IMR-90 (cell line): ENCODE results near the gene UGGT1. TPM values are rescaled to one million over a fixed set of nuclear protein-coding genes. Genes with fewer than 3 reads are reported as not detected.

Experiments
- ATAC-seq: fragments of 200-7000 bp; cut with Tn5 transposase; 2 replicates; pipeline ENCODE4 v1.9.1; 2020; ENCODE audit warnings: low read depth, mild to moderate bottlenecking, moderate library complexity
- BruUV-seq: library from RNA; stranded (reverse); fragments of 400-500 nt; replicated peaks from 2 replicates; lab custom pipeline; 2021; lab: Mats Ljungman, UMichigan
- CTCF ChIA-PET: fragments of 300-600 bp; formaldehyde crosslinking; extraction: SDS; loops from one replicate; lab custom pipeline; 2021; ENCODE audit warnings: antibody characterized with exemption; lab: Yijun Ruan, JAX
- POLR2A ChIA-PET: fragments of 300-600 bp; sonication (Branson Sonifier 250); formaldehyde crosslinking; loops from one replicate; lab custom pipeline; 2022; ENCODE audit warnings: antibody characterized with exemption; ENCODE audit not compliant: unreplicated experiment; lab: Charles Lee
- DNase-seq: peaks from one replicate; pipeline ENCODE4 v3.0.0; 2013
- H2AFZ ChIP-seq: replicated peaks from 2 replicates; pipeline ENCODE3; 2013; ENCODE audit warnings: low read length, mild to moderate bottlenecking; ENCODE audit not compliant: poor library complexity
- H2AK5ac ChIP-seq: 2 replicates; pipeline ENCODE4 v1.6.1; 2013; ENCODE audit warnings: low read depth, low read length, inconsistent platforms
- H2AK9ac ChIP-seq: replicated peaks from 2 replicates; pipeline ENCODE3; 2013; ENCODE audit warnings: mild to moderate bottlenecking, low read depth, low read length, moderate library complexity; ENCODE audit not compliant: poor library complexity
- H2BK120ac ChIP-seq: 2 replicates; pipeline ENCODE4 v1.6.1; 2013; ENCODE audit warnings: low read depth, low read length, inconsistent platforms
- H2BK15ac ChIP-seq: 3 replicates; pipeline ENCODE4 v1.6.1; 2013; ENCODE audit warnings: low read depth, low read length, inconsistent platforms
- H2BK20ac ChIP-seq: 2 replicates; pipeline ENCODE4 v1.6.1; 2013; ENCODE audit warnings: low read depth, mild to moderate bottlenecking, inconsistent platforms, low read length, moderate library complexity
- H2BK5ac ChIP-seq: 2 replicates; pipeline ENCODE4 v1.6.1; 2013; ENCODE audit warnings: mild to moderate bottlenecking, low read depth, low read length, inconsistent platforms; ENCODE audit not compliant: poor library complexity, severe bottlenecking
- H3K14ac ChIP-seq: replicated peaks from 2 replicates; pipeline ENCODE4 v1.6.1; 2013; ENCODE audit warnings: low read depth, low read length, inconsistent platforms
- H3K18ac ChIP-seq: 2 replicates; pipeline ENCODE4 v1.6.1; 2013; ENCODE audit warnings: low read depth, low read length, control low read depth
- H3K23ac ChIP-seq: 2 replicates; pipeline ENCODE4 v1.6.1; 2013; ENCODE audit warnings: low read depth, low read length, inconsistent platforms
- H3K27ac ChIP-seq: 2 replicates; pipeline ENCODE4 v1.5.1; 2013; ENCODE audit warnings: mild to moderate bottlenecking, control low read depth, low read length; ENCODE audit not compliant: insufficient read depth
- H3K27me3 ChIP-seq: 2 replicates; pipeline ENCODE4 v1.6.1; 2013; ENCODE audit warnings: low read length; ENCODE audit not compliant: control insufficient read depth, insufficient read depth
- H3K36me3 ChIP-seq: 2 replicates; pipeline ENCODE4 v1.6.1; 2013; ENCODE audit warnings: low read length, mixed read lengths; ENCODE audit not compliant: control insufficient read depth, insufficient read depth
- H3K4ac ChIP-seq: 2 replicates; pipeline ENCODE4 v1.6.1; 2013; ENCODE audit warnings: low read depth, low read length, inconsistent platforms
- H3K4me1 ChIP-seq: 2 replicates; pipeline ENCODE4 v1.6.1; 2013; ENCODE audit warnings: low read length, mixed read lengths; ENCODE audit not compliant: control insufficient read depth, insufficient read depth
- H3K4me2 ChIP-seq: 2 replicates; pipeline ENCODE4 v1.6.1; 2013; ENCODE audit warnings: low read depth, mild to moderate bottlenecking, control low read depth, low read length, moderate library complexity
- H3K4me3 ChIP-seq: 2 replicates; pipeline ENCODE4 v1.5.1; 2013; ENCODE audit warnings: low read depth, mild to moderate bottlenecking, control low read depth, low read length, moderate library complexity; ENCODE audit not compliant: insufficient read depth
- H3K56ac ChIP-seq: 2 replicates; pipeline ENCODE4 v1.6.1; 2013; ENCODE audit warnings: low read length, inconsistent platforms; ENCODE audit not compliant: insufficient read depth; ENCODE audit errors: extremely low read depth
- H3K79me1 ChIP-seq, 2 experiments: 2 replicates each; pipeline ENCODE4 v1.6.1; 2013; ENCODE audit warnings: low read length in 2 of 2, inconsistent platforms in 1 of 2, low read depth in 1 of 2
- H3K9ac ChIP-seq: 2 replicates; pipeline ENCODE4 v1.6.1; 2013; ENCODE audit warnings: low read depth, low read length, control low read depth
- H3K9me1 ChIP-seq: 2 replicates; pipeline ENCODE4 v1.6.1; 2013; ENCODE audit warnings: low read length, inconsistent platforms; ENCODE audit not compliant: insufficient read depth
- H3K9me3 ChIP-seq: 2 replicates; pipeline ENCODE4 v1.6.1; 2013; ENCODE audit warnings: low read length; ENCODE audit not compliant: control insufficient read depth, insufficient read depth
- H4K20me1 ChIP-seq: 2 replicates; pipeline ENCODE4 v1.6.1; 2013; ENCODE audit warnings: low read length, inconsistent platforms; ENCODE audit not compliant: insufficient read depth
- H4K5ac ChIP-seq: 2 replicates; pipeline ENCODE4 v1.6.1; 2013; ENCODE audit warnings: mild to moderate bottlenecking, low read depth, low read length, control low read depth
- H4K8ac ChIP-seq, 2 experiments: 2 replicates each; pipeline ENCODE4 v1.6.1; 2013; ENCODE audit warnings: low read depth in 2 of 2, low read length in 2 of 2, control low read depth in 1 of 2, inconsistent platforms in 1 of 2
- H4K91ac ChIP-seq: 2 replicates; pipeline ENCODE4 v1.6.1; 2013; ENCODE audit warnings: low read depth, low read length, inconsistent platforms; ENCODE audit not compliant: insufficient read depth
- BHLHE40 ChIP-seq: fragments of 150-350 bp; IDR thresholded peaks from 2 replicates; pipeline ENCODE4 v1.6.1; 2016; ENCODE audit warnings: mild to moderate bottlenecking, low read depth, low read length
- CEBPB ChIP-seq: IDR thresholded peaks from 2 replicates; pipeline ENCODE4 v1.6.1; 2012; ENCODE audit warnings: low read depth, low read length, improper control_type of control experiment
- CTCF ChIP-seq: conservative IDR thresholded peaks from 2 replicates; pipeline ENCODE4 v1.5.1; 2012; ENCODE audit warnings: mild to moderate bottlenecking, low read depth, low read length, improper control_type of control experiment
- FOS ChIP-seq: fragments of 150-350 bp; IDR thresholded peaks from 2 replicates; pipeline ENCODE4 v1.6.1; 2016; ENCODE audit warnings: low read depth, low read length
- MAZ ChIP-seq: IDR thresholded peaks from 2 replicates; pipeline ENCODE4 v1.6.1; 2012; ENCODE audit warnings: low read depth, mild to moderate bottlenecking, low read length, improper control_type of control experiment, moderate library complexity, borderline replicate concordance
- MXI1 ChIP-seq: IDR thresholded peaks from 2 replicates; pipeline ENCODE4 v1.6.1; 2012; ENCODE audit warnings: low read depth, mild to moderate bottlenecking, low read length, moderate library complexity, borderline replicate concordance
- NFE2L2 ChIP-seq: fragments of 150-350 bp; IDR thresholded peaks from 2 replicates; pipeline ENCODE4 v1.6.1; 2016; ENCODE audit warnings: low read depth, mild to moderate bottlenecking, low read length
- POLR2A ChIP-seq: IDR thresholded peaks from 2 replicates; pipeline ENCODE4 v1.6.1; 2012; ENCODE audit warnings: mild to moderate bottlenecking, low read depth, low read length
- RAD21 ChIP-seq: IDR thresholded peaks from 2 replicates; pipeline ENCODE4 v1.6.1; 2012; ENCODE audit warnings: low read length, improper control_type of control experiment
- RCOR1 ChIP-seq: IDR thresholded peaks from 2 replicates; pipeline ENCODE4 v1.6.1; 2012; ENCODE audit warnings: mild to moderate bottlenecking, low read length, improper control_type of control experiment; ENCODE audit not compliant: insufficient replicate concordance
- RFX5 ChIP-seq: IDR thresholded peaks from 2 replicates; pipeline ENCODE4 v1.8.0; 2012; ENCODE audit warnings: low read depth, mild to moderate bottlenecking, low read length, moderate library complexity
- SMC3 ChIP-seq: fragments of 150-350 bp; IDR thresholded peaks from 2 replicates; pipeline ENCODE4 v1.6.1; 2016; ENCODE audit warnings: low read depth, mild to moderate bottlenecking, antibody characterized with exemption, low read length, moderate library complexity
- WGBS, 2 experiments: methylation state at CpG; one replicate each; pipeline versions ENCODE4 v1.1.5 to v1.1.7; 2013; ENCODE audit warnings: missing lambda C conversion rate in 2 of 2; ENCODE audit not compliant: insufficient read length in 1 of 2; ENCODE audit errors: extremely low coverage in 2 of 2; 5-methylcytosine and 5-hydroxymethylcytosine counted together
- dilution Hi-C: fragments of 300-500 bp; cut with HindIII; formaldehyde crosslinking; loops from one replicate; pipeline ENCODE4 v1.14.3; 2018; ENCODE audit warnings: low sequenced_read_pairs; ENCODE audit not compliant: unreplicated experiment
- in situ Hi-C: fragments of 300-500 bp; cut with MboI; formaldehyde crosslinking; loops from 3 replicates; pipeline ENCODE4 v1.14.3; 2019; ENCODE audit warnings: low sequenced_read_pairs, inconsistent platforms, mixed read lengths
- intact Hi-C: fragments of 100-400 bp; cut with micrococcal nuclease; formaldehyde crosslinking; loops from 2 replicates; pipeline ENCODE4 v1.10.0; 2022
- polyA plus RNA-seq, 3 experiments: library from polyadenylated mRNA; depleted of rRNA; stranded (reverse); fragments of >200 nt; gene quantifications; 2 replicates each; pipeline ENCODE4 v1.2.3, GENCODE V29; 2012; ENCODE audit warnings: low replicate concordance in 1 of 3
- total RNA-seq: library from RNA; depleted of rRNA; stranded (reverse); fragments of >200 nt; gene quantifications from 2 replicates; pipeline ENCODE4 v1.2.3, GENCODE V29; 2012
- TF ChIP-seq, protein P1 (sequence below): fragments of 150-350 bp; IDR thresholded peaks from 2 replicates; pipeline ENCODE4 v1.6.1; 2017; ENCODE audit warnings: mild to moderate bottlenecking, antibody characterized with exemption, low read length, low read depth
- TF ChIP-seq, protein P2 (sequence below): fragments of 150-350 bp; IDR thresholded peaks from 2 replicates; pipeline ENCODE4 v1.6.1; 2016; ENCODE audit warnings: low read depth, mild to moderate bottlenecking, low read length, moderate library complexity, borderline replicate concordance

Gene UGGT1
- total and polyA plus RNA-seq, 2 of the 4 experiments (the other 2 are of a cell fraction): 26.1 to 71.3 TPM

- Histone ChIP-seq H2AFZ (no peak overlapping the region), H2AK9ac (peak overlapping the region; percentile 67), H3K23ac (no peak overlapping the region; the same call in 1 of the 2 replicates), H4K91ac (no peak overlapping the region; the same call in 1 of the 2 replicates), H4K20me1 (peaks cover 3% of the 10 kb centered on the region), H3K4me2 (no peak overlapping the region), H2BK20ac (no peak overlapping the region; the same call in 1 of the 2 replicates), H3K18ac (no peak overlapping the region; the same call in 1 of the 2 replicates), H3K56ac (no peak overlapping the region), H4K8ac (no peak overlapping the region), H3K4ac (0 out of 2 replicates have a peak overlapping the region, but pooled peaks have one; percentile 36), H2BK120ac (peak overlapping the region; percentile 6), H3K14ac (0 out of 2 replicates have a peak overlapping the region, but pooled peaks have one; percentile 6), H3K4me3 (no peak overlapping the region), H4K5ac (no peak overlapping the region), H3K9me1 (peaks cover 15% of the 10 kb centered on the region), H3K27me3 (peaks cover 2% of the 10 kb centered on the region; the same call in 1 of the 2 replicates), H2BK15ac (no peak overlapping the region), H2AK5ac (0 out of 2 replicates have a peak overlapping the region, but pooled peaks have one; percentile 15), H3K27ac (no peak overlapping the region), H3K9me3 (no peaks in the 10 kb centered on the region), H3K36me3 (no peaks in the 10 kb centered on the region), H2BK5ac (no peak overlapping the region), H3K4me1 (peaks cover 17% of the 10 kb centered on the region), H3K79me1 (no peaks in the 10 kb centered on the region), H3K9ac (no peak overlapping the region)
- in situ Hi-C loops (no loop called here), intact Hi-C loops (loop anchor here (2.0 kb wide), 1 partner anchor 69 kb away; no protein-coding TSS in a partner anchor), dilution Hi-C loops (no loop called here)
- WGBS, 2 experiments: no CpG with 5 or more reads among the region's 8 CpGs
- no TSS peak for BruUV-seq
- ChIA-PET CTCF (no interaction called here), POLR2A (no interaction called here)
- ATAC-seq (no peak), DNase-seq (no peak)
- TF ChIP-seq NFE2L2 (no peak), CEBPB (no peak), MAZ (no peak), RFX5 (no peak), SMC3 (no peak), POLR2A (no peak), CTCF (no peak), BHLHE40 (no peak), MXI1 (no peak), RAD21 (no peak), FOS (no peak), RCOR1 (no peak)
- TF ChIP-seq, protein P1, sequence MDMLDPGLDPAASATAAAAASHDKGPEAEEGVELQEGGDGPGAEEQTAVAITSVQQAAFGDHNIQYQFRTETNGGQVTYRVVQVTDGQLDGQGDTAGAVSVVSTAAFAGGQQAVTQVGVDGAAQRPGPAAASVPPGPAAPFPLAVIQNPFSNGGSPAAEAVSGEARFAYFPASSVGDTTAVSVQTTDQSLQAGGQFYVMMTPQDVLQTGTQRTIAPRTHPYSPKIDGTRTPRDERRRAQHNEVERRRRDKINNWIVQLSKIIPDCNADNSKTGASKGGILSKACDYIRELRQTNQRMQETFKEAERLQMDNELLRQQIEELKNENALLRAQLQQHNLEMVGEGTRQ: no peak
- TF ChIP-seq, protein P2, sequence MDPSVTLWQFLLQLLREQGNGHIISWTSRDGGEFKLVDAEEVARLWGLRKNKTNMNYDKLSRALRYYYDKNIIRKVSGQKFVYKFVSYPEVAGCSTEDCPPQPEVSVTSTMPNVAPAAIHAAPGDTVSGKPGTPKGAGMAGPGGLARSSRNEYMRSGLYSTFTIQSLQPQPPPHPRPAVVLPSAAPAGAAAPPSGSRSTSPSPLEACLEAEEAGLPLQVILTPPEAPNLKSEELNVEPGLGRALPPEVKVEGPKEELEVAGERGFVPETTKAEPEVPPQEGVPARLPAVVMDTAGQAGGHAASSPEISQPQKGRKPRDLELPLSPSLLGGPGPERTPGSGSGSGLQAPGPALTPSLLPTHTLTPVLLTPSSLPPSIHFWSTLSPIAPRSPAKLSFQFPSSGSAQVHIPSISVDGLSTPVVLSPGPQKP: no peak
Observed at GRCh38 chr2:128237911-128238697, 147.1 kb downstream of the UGGT1 start.
